ENCODE data around the gene COQ4. TPM values are rescaled to one million over a fixed set of nuclear protein-coding genes. Genes with fewer than 3 reads are reported as not detected.

Gene COQ4
- 39.1 TPM for polyA plus RNA-seq (2013, experiment 1 of 2)
- polyA plus RNA-seq (2013, experiment 2 of 2) = 39.2 TPM

DNA sequence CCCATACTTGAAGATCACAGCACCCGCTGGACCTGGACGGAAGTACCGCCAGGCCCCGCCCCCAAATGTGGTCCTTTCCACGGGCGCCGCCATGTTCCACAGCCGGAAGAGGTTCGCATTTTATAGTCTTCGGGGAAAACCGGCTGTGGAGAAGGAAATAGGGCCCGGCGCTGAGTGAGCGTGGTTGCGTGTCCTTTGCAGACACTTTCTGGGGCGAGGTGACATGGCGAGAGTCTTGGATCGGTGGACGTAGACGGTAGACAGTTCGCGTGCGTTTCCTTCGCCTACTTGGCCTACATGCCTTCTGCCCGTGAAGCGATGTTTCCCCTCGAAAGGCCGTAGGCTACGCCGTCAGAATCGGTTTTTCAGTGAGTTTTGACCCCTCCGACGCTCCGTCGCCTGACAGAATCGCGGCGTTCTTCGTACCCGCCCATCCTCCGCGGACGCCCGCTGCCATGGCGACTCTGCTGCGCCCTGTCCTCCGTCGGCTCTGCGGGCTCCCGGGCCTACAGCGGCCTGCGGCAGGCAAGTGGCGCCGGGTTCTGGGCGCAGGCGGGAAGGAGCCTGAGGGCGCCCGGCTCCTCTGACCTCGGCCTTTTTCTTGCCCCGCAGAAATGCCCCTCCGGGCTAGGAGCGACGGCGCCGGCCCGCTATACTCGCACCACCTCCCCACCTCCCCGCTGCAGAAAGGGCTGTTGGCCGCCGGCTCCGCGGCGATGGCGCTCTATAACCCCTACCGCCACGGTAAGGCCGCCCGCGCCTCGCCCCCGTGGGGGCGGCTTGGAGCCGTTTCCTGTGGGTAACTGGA is at the start of gene COQ4, which contains the start of gene TRUB2:
Gene COQ4, plus strand, starts transcription at position 436 of the 808 bp plus-strand sequence. Its CDS starts 20 bp downstream, at position 456.
Gene TRUB2, minus strand, starts transcription at position 44 of the 808 bp plus-strand sequence. Its CDS starts 39 bp downstream, at position 5.
- Histone ChIP-seq H3K9ac (ENCODE audit: low read depth, low read length, poor library complexity) (peak within 1 kb of the TSS; percentile 96), H3K14ac (ENCODE audit: low read length) (peak within 1 kb of the TSS; percentile 27), H2BK15ac (ENCODE audit: low read length) (no peak within 1 kb of the TSS), H4K91ac (ENCODE audit: low read depth, low read length, poor library complexity) (no peak within 1 kb of the TSS), H3K18ac (ENCODE audit: low read length) (peak within 1 kb of the TSS; percentile 96), H3K9me3 (replicated peaks in 1 of 2; ENCODE audit: control insufficient read depth in 2 of 2, insufficient read depth in 1 of 2, low read depth in 1 of 2, low read length in 2 of 2) (no peaks in the 10 kb centered on the region), H2AFZ (ENCODE audit: low read length) (peak within 1 kb of the TSS; percentile 84), H2BK12ac (ENCODE audit: low read length) (no peak within 1 kb of the TSS), H3K4me2 (ENCODE audit: insufficient read depth, low read length, poor library complexity, severe bottlenecking) (peak within 1 kb of the TSS; percentile 72), H3K23ac (ENCODE audit: low read depth, low read length, poor library complexity) (peak within 1 kb of the TSS; percentile 38), H3K27me3 (ENCODE audit: control insufficient read depth in 3 of 3, insufficient read depth in 3 of 3, low read depth in 1 of 3, low read length in 3 of 3) (no peaks in the 10 kb centered on the region), H2BK120ac (ENCODE audit: low read depth, low read length) (peak within 1 kb of the TSS; percentile 65), H4K8ac (ENCODE audit: low read depth, low read length) (peak within 1 kb of the TSS; percentile 52), H2BK5ac (ENCODE audit: low read length) (peak within 1 kb of the TSS; percentile 67), H2AK5ac (ENCODE audit: low read depth, low read length) (no peak within 1 kb of the TSS), H3K79me1 (ENCODE audit: low read depth, low read length) (peaks cover 4% of the 10 kb centered on the region), H3K4ac (ENCODE audit: low read length) (no peak within 1 kb of the TSS), H3K27ac (replicated peaks; ENCODE audit: low read length) (peak within 1 kb of the TSS; percentile 88), H3K4me1 (ENCODE audit: control insufficient read depth in 2 of 2, insufficient read depth in 1 of 2, low read depth in 1 of 2, low read length in 2 of 2) (peaks cover 5 to 9% of the 10 kb centered on the region in 2 donors), H3K36me3 (replicated peaks in 1 of 2; ENCODE audit: control insufficient read depth in 2 of 2, insufficient read depth in 2 of 2, low read length in 2 of 2) (peaks cover 17 to 59% of the 10 kb centered on the region in 2 donors), H3K4me3 (ENCODE audit: low read length in 2 of 2) (peak within 1 kb of the TSS; percentile 70 to 86)
- no CpG with 5 or more reads among the region's 83 CpGs for WGBS, 2 donors (ENCODE audit: extremely low coverage in 2 of 2, insufficient read length in 2 of 2, insufficient replicate concordance in 1 of 2)
- DNase-seq (ENCODE audit: low spot score) = peak; percentile 92

DNA sequence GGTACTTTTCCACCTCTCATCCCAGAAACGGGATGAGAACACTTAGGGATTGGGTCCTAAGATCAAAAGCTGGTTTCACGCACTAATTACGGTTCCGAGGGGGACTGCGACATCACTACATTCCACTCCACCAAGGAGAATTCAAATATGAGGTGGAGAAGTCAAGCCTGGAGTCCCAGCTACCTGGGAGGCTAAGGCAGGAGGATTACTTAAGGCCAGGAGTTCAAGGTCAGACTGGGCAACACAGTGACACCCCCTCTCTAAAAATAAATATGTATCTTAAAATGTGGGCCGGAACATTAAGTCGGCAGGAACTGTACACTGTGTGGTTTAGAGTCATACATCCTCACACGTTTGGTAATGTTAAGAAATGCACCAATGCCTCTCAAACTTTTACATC is 48.4 kb upstream of the COQ4 start:
- Histone ChIP-seq H3K4ac (ENCODE audit: low read length) (no peak overlapping the region), H3K36me3 (replicated peaks in 1 of 2; ENCODE audit: control insufficient read depth in 2 of 2, insufficient read depth in 2 of 2, low read length in 2 of 2) (peaks cover 6 to 37% of the 10 kb centered on the region in 2 donors), H3K4me2 (ENCODE audit: insufficient read depth, low read length, poor library complexity, severe bottlenecking) (no peak overlapping the region), H4K8ac (ENCODE audit: low read depth, low read length) (no peak overlapping the region), H2BK15ac (ENCODE audit: low read length) (no peak overlapping the region), H3K9ac (ENCODE audit: low read depth, low read length, poor library complexity) (no peak overlapping the region), H3K4me3 (ENCODE audit: low read length in 2 of 2) (no peak overlapping the region), H4K91ac (ENCODE audit: low read depth, low read length, poor library complexity) (no peak overlapping the region), H3K18ac (ENCODE audit: low read length) (no peak overlapping the region), H2BK12ac (ENCODE audit: low read length) (no peak overlapping the region), H2AFZ (ENCODE audit: low read length) (no peak overlapping the region), H3K27ac (replicated peaks; ENCODE audit: low read length) (no peak overlapping the region), H3K9me3 (replicated peaks in 1 of 2; ENCODE audit: control insufficient read depth in 2 of 2, insufficient read depth in 1 of 2, low read depth in 1 of 2, low read length in 2 of 2) (no peaks in the 10 kb centered on the region), H3K4me1 (ENCODE audit: control insufficient read depth in 2 of 2, insufficient read depth in 1 of 2, low read depth in 1 of 2, low read length in 2 of 2) (peaks cover 7% of the 10 kb centered on the region in 2 donors), H3K23ac (ENCODE audit: low read depth, low read length, poor library complexity) (no peak overlapping the region), H2BK5ac (ENCODE audit: low read length) (no peak overlapping the region), H2AK5ac (ENCODE audit: low read depth, low read length) (no peak overlapping the region), H2BK120ac (ENCODE audit: low read depth, low read length) (no peak overlapping the region), H3K14ac (ENCODE audit: low read length) (no peak overlapping the region), H3K27me3 (ENCODE audit: control insufficient read depth in 3 of 3, insufficient read depth in 3 of 3, low read depth in 1 of 3, low read length in 3 of 3) (peaks cover 0 to 2% (median 0%) of the 10 kb centered on the region in 3 experiments), H3K79me1 (ENCODE audit: low read depth, low read length) (peaks cover 3% of the 10 kb centered on the region)
- no CpG with 5 or more reads among the region's 8 CpGs for WGBS, 2 donors (ENCODE audit: extremely low coverage in 2 of 2, insufficient read length in 2 of 2, insufficient replicate concordance in 1 of 2)
- no peak for DNase-seq (ENCODE audit: low spot score)

DNA sequence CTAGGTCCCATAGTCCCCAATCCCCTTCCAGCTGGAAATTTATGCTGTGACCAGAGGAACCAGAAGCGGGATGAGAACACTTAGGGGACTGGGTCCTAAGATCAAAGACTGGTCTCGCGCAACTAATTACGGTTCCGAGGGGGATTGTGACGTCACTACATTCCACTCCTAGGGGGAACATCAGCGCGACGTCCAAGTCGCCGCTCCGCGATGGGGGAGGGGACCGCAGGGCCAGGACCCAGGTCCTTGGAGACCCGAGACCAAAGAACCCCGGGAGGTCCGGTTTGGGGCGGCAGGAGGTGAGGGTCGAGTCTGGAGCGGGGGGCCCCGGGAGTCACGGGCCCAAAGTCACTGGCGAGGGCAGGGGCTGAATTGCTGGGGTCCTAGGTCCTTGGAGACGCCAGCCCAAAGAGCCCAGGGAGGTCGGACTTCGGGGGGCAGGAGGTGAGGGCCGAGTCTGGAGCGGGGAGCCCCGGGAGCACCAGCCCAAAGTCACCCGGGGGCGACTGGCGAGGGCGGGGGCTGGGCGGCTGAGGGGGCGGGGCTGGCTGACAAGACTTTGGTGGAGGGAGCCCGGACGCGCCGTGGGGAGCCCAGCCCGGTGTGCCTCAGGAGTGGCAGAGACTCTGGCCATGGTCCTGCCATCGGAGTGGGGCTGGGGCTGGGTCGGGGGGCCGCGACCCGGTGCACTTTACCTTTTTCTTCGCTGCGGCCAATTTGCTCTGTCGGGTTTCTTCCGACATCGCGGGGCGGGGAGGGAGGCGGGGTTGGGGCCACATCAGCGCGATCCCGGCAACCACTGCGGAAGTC is 47.2 kb upstream of the COQ4 start, which contains the start of gene GOLGA2:
Gene GOLGA2, minus strand, starts transcription at position 810 of the 810 bp plus-strand sequence. Its CDS starts 31 bp downstream, at position 779.
- Histone ChIP-seq H3K9ac (ENCODE audit: low read depth, low read length, poor library complexity) (peak within 1 kb of the TSS; percentile 89), H3K18ac (ENCODE audit: low read length) (peak within 1 kb of the TSS; percentile 92), H2BK5ac (ENCODE audit: low read length) (peak within 1 kb of the TSS; percentile 83), H3K4me3 (ENCODE audit: low read length in 2 of 2) (peak within 1 kb of the TSS; percentile 65 to 95), H3K79me1 (ENCODE audit: low read depth, low read length) (peaks cover 3% of the 10 kb centered on the region), H2AFZ (ENCODE audit: low read length) (peak within 1 kb of the TSS; percentile 97), H3K14ac (ENCODE audit: low read length) (peak within 1 kb of the TSS; percentile 57), H2BK12ac (ENCODE audit: low read length) (no peak within 1 kb of the TSS), H2BK15ac (ENCODE audit: low read length) (peak within 1 kb of the TSS; percentile 38), H2AK5ac (ENCODE audit: low read depth, low read length) (peak within 1 kb of the TSS; percentile 99), H3K27me3 (ENCODE audit: control insufficient read depth in 3 of 3, insufficient read depth in 3 of 3, low read depth in 1 of 3, low read length in 3 of 3) (peaks cover 0 to 2% (median 0%) of the 10 kb centered on the region in 3 experiments), H3K4me1 (ENCODE audit: control insufficient read depth in 2 of 2, insufficient read depth in 1 of 2, low read depth in 1 of 2, low read length in 2 of 2) (peaks cover 7% of the 10 kb centered on the region in 2 donors), H2BK120ac (ENCODE audit: low read depth, low read length) (peak within 1 kb of the TSS; percentile 12), H3K9me3 (replicated peaks in 1 of 2; ENCODE audit: control insufficient read depth in 2 of 2, insufficient read depth in 1 of 2, low read depth in 1 of 2, low read length in 2 of 2) (no peaks in the 10 kb centered on the region), H3K4ac (ENCODE audit: low read length) (no peak within 1 kb of the TSS), H3K27ac (replicated peaks; ENCODE audit: low read length) (peak within 1 kb of the TSS; percentile 51), H3K23ac (ENCODE audit: low read depth, low read length, poor library complexity) (peak within 1 kb of the TSS; percentile 100), H3K4me2 (ENCODE audit: insufficient read depth, low read length, poor library complexity, severe bottlenecking) (peak within 1 kb of the TSS; percentile 95), H4K8ac (ENCODE audit: low read depth, low read length) (no peak within 1 kb of the TSS), H3K36me3 (replicated peaks in 1 of 2; ENCODE audit: control insufficient read depth in 2 of 2, insufficient read depth in 2 of 2, low read length in 2 of 2) (peaks cover 6 to 30% of the 10 kb centered on the region in 2 donors), H4K91ac (ENCODE audit: low read depth, low read length, poor library complexity) (no peak within 1 kb of the TSS)
- no CpG with 5 or more reads among the region's 57 CpGs for WGBS, 2 donors (ENCODE audit: extremely low coverage in 2 of 2, insufficient read length in 2 of 2, insufficient replicate concordance in 1 of 2)
- peak; percentile 48 for DNase-seq (ENCODE audit: low spot score)

All from neuronal stem cell (in vitro differentiated cells).